Measurements from ENCODE around the gene USF2.

DNA sequence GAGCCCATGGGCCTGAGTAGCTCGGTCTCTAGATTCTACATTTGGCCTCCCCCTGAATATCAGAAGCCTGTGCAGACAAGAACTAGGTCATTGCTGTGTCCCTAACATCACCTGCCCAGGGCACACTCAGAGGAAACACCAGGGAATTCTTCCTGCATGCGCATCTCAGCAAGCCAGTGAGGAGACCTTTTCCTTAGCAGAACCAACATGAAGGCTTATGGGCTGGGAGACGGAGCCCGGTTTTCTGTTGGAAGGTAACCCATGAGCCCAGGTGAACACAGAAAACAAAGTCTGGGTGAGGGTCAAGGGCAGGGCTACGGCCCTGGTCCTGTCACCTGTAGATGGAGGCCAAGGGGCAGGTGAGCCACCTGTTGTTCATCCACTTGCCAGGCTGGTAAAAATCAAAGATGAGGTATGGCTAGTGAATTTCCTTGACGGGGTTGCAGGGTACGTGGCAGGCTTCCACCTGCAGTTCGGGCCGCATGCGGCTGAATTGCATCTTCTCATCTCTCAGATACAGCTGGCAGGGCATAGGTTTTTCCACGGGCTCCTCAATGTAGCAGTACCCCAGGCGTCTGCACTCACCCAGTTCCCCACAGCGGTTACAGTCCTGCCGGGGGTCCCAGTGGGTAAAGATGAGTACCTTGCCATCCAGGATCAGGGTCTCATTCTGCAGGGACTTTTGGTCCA, 36.7 kb upstream of the USF2 start:
- TF ChIP-seq, protein P1, sequence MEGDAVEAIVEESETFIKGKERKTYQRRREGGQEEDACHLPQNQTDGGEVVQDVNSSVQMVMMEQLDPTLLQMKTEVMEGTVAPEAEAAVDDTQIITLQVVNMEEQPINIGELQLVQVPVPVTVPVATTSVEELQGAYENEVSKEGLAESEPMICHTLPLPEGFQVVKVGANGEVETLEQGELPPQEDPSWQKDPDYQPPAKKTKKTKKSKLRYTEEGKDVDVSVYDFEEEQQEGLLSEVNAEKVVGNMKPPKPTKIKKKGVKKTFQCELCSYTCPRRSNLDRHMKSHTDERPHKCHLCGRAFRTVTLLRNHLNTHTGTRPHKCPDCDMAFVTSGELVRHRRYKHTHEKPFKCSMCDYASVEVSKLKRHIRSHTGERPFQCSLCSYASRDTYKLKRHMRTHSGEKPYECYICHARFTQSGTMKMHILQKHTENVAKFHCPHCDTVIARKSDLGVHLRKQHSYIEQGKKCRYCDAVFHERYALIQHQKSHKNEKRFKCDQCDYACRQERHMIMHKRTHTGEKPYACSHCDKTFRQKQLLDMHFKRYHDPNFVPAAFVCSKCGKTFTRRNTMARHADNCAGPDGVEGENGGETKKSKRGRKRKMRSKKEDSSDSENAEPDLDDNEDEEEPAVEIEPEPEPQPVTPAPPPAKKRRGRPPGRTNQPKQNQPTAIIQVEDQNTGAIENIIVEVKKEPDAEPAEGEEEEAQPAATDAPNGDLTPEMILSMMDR (IDR thresholded peaks at IDR 0.05) = no peak
- no peak for TF ChIP-seq ZFX (IDR thresholded peaks at IDR 0.05; ENCODE audit: borderline replicate concordance)

Measured in 22Rv1 (cell line).